Natural killer cell treated with Interleukin-12 subunit alpha and Interleukin-12 subunit beta and Interleukin-15 and Interleukin-18, amount 100 ng/mL, for 72 hours (primary cell): ENCODE data around the gene PABPN1. TPM values are rescaled to one million over a fixed set of nuclear protein-coding genes. Genes with fewer than 3 reads are reported as not detected.

Experiments used
- ATAC-seq, 2 donors: fragments of 150-1000 bp; cut with Tn5 transposase in 1 of 2; sonication (Bioruptor Pico), chemical (Tn5 transposase) in 1 of 2; 2 replicates each; pipeline ENCODE4 v1.10.0; 2021
- DNase-seq: peaks from one replicate; pipeline ENCODE4 v3.0.0; 2022; ENCODE audit warnings: low spot score
- H3K27ac Mint-ChIP-seq, 2 donors: 1 replicate in 1 of 2; 2 replicates in 1 of 2; pipeline ENCODE4 v1.8.0; 2022; ENCODE audit warnings: mixed read lengths in 2 of 2, mild to moderate bottlenecking in 1 of 2, moderate library complexity in 1 of 2
- H3K27me3 Mint-ChIP-seq, 2 donors: 1 replicate in 1 of 2; 2 replicates in 1 of 2; pipeline ENCODE4 v1.8.0; 2022; ENCODE audit warnings: mixed read lengths in 2 of 2
- H3K36me3 Mint-ChIP-seq: one replicate; pipeline ENCODE4 v1.8.0; 2022; ENCODE audit warnings: mixed read lengths
- H3K4me1 Mint-ChIP-seq, 2 donors: 1 replicate in 1 of 2; 2 replicates in 1 of 2; pipeline ENCODE4 v1.8.0; 2022; ENCODE audit warnings: low read depth in 2 of 2, mixed read lengths in 2 of 2, mild to moderate bottlenecking in 1 of 2
- H3K4me3 Mint-ChIP-seq: one replicate; pipeline ENCODE4 v1.8.0; 2022; ENCODE audit warnings: mixed read lengths
- H3K9me3 Mint-ChIP-seq: 2 replicates; pipeline ENCODE4 v1.8.0; 2022; ENCODE audit warnings: mixed read lengths
- total RNA-seq, 2 donors: library from RNA; stranded (reverse); gene quantifications; one replicate each; pipeline ENCODE4 v1.2.3, GENCODE V29; 2022

The PABPN1 gene
- total RNA-seq, 2 donors from 2014 or later: 182 to 274 TPM

DNA sequence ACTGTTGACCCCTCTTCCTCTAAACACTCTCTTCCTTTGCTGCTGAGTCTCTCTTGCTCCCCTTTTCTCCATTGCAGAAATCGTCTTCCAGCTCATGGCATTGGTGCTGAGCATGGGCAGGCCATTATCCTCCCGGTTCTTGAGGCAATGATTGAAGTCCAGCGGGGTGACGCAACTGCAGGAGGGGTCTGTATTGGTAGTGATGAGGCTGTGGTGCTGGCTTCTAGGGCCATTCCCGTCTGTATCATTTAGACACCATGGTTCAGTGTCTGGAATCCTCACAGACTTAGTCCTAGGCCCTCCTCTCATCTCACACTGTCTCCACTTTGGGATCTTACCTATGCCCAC is 32.1 kb downstream of the PABPN1 start:
- no peak overlapping the region for H3K27ac Mint-ChIP-seq
- ATAC-seq: no peak
- peaks cover 42 to 61% of the 10 kb centered on the region in 2 donors for H3K27me3 Mint-ChIP-seq

DNA sequence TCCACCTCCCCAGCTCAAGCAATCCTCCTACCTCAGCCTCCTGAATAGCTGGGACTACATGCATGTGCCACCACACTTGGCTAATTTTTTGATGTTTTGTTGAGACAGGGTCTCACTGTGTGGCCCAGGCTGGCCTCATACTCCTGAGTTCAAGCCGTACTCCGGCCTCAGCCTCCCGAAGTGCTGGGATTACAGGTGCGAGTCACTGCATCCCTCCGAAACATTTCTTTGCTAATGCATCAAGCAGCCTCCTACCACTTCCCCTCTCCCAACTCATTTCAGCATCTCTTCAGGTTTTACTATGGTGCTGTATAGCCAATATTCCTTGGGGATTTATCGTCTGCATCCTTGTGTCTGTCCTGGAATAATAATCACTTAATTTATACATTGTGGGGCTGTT is 33.7 kb downstream of the PABPN1 start:
- Mint-ChIP-seq H3K4me3 (no peak overlapping the region), H3K36me3 (peaks cover 15% of the 10 kb centered on the region), H3K9me3 (no peaks in the 10 kb centered on the region), H3K27me3 (peaks cover 39 to 55% of the 10 kb centered on the region in 2 donors), H3K27ac (no peak overlapping the region), H3K4me1 (peaks cover 9 to 13% of the 10 kb centered on the region in 2 donors)
- ATAC-seq (no peak), DNase-seq (no peak)

More for the DNA sequence above, 32.1 kb downstream of the PABPN1 start:
- Mint-ChIP-seq H3K4me1 (peaks cover 9 to 13% of the 10 kb centered on the region in 2 donors), H3K9me3 (no peaks in the 10 kb centered on the region), H3K36me3 (peaks cover 15% of the 10 kb centered on the region), H3K4me3 (peak overlapping the region; percentile 70)
- DNase-seq: no peak

DNA sequence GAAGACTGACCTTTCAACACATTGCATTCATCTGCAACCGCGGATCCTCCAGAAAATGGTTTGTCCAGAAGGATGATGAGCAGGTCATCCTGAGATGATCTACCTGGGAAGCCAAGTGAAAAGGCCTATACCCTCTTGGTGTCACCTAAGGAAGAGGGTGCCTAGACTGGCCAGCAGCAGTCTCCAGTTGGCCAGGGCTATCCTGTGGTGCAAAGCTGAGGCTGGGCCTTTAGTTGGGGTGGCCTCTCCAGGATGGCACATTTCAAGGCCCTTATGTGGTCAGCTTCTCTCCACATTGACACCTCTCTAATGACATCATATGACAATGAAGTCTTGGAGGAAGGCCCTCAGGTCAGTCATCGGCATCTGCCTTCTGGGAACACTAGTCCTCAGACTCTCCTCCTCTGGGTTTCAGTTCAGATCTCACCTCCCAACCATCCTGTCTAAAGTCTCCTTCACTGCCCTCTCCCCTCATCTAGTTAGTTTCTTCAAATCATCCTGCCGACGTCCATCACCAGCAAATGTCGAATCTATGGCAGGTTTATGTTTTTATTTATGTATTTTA is 34.7 kb downstream of the PABPN1 start:
- no peak overlapping the region for H3K27ac Mint-ChIP-seq
- no peaks in the 10 kb centered on the region for H3K9me3 Mint-ChIP-seq
- H3K4me1 Mint-ChIP-seq: peaks cover 9 to 12% of the 10 kb centered on the region in 2 donors
- DNase-seq (peak; percentile 5), ATAC-seq (no peak)
- H3K27me3 Mint-ChIP-seq: peaks cover 31 to 48% of the 10 kb centered on the region in 2 donors
- no peak overlapping the region for H3K4me3 Mint-ChIP-seq
- peaks cover 10% of the 10 kb centered on the region for H3K36me3 Mint-ChIP-seq

DNA sequence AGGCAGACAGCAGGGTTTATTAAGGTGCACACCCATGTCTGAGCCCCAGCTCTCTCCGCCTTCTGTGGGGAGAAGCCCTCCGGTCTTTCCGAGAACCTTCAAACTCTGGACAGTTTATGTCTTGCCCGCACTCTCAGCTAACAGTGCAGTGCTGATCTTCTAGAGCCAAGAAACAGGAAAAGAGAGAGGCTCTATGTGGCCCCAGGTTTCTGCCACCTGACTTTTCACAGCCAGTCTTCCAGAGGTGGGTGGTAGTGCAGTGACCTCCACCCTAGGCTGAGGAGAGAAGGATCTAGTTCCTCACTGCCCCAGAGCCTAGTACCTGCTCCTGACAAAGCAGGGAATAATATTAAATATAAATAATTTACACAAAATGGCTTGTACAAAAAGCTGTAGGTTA is 35.4 kb downstream of the PABPN1 start:
- ATAC-seq (no peak), DNase-seq (no peak)
- no peak overlapping the region for H3K27ac Mint-ChIP-seq
- H3K4me3 Mint-ChIP-seq: no peak overlapping the region
- peaks cover 6 to 7% of the 10 kb centered on the region in 2 donors for H3K4me1 Mint-ChIP-seq
- H3K9me3 Mint-ChIP-seq: no peaks in the 10 kb centered on the region
- peaks cover 33 to 49% of the 10 kb centered on the region in 2 donors for H3K27me3 Mint-ChIP-seq
- peaks cover 5% of the 10 kb centered on the region for H3K36me3 Mint-ChIP-seq

DNA sequence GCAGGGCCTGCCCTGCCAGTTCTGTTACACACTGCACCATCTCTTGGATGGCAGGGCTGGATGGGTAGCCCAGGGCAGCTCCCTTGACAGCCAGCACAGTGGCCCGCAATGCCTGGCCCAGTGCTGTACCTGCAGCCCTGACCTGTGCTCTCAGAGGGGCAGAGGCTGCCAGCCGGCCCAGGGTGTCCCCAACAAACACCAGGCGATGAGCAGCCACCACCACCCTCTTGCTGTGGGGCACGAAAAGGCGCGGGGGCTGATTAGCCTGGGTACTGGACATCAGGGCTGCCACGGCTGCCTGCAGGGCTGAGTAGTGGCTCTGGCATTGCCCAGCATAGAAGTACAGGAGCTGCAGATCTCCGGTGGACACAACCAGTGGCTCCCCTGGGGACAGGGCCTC is 36.0 kb downstream of the PABPN1 start:
- peaks cover 6 to 7% of the 10 kb centered on the region in 2 donors for H3K4me1 Mint-ChIP-seq
- H3K9me3 Mint-ChIP-seq: no peaks in the 10 kb centered on the region
- DNase-seq: peak; percentile 42
- no peak overlapping the region for H3K4me3 Mint-ChIP-seq
- H3K27me3 Mint-ChIP-seq: peaks cover 36 to 49% of the 10 kb centered on the region in 2 donors
- peaks cover 5% of the 10 kb centered on the region for H3K36me3 Mint-ChIP-seq
- no peak overlapping the region for H3K27ac Mint-ChIP-seq
- ATAC-seq: no peak

DNA sequence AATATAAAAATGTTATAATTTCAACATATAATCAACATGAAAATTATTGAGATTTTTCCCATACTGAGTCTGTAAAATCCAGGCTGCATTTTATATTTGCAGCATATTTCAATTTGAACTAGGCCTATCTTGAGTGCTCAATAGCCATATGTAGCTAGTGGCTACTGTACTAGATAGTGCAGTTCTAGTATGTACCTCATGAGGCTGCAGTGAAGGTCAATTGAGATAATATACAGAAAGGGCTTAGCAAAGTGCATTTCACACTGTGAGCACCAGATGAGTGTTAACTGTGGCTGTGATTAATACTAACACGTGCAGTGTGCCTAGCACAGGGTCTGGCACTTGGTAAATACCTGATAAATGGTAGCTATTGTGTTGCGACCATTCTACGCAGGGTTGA is 36.8 kb downstream of the PABPN1 start:
- peaks cover 3 to 4% of the 10 kb centered on the region in 2 donors for H3K4me1 Mint-ChIP-seq
- no peak for ATAC-seq

DNA sequence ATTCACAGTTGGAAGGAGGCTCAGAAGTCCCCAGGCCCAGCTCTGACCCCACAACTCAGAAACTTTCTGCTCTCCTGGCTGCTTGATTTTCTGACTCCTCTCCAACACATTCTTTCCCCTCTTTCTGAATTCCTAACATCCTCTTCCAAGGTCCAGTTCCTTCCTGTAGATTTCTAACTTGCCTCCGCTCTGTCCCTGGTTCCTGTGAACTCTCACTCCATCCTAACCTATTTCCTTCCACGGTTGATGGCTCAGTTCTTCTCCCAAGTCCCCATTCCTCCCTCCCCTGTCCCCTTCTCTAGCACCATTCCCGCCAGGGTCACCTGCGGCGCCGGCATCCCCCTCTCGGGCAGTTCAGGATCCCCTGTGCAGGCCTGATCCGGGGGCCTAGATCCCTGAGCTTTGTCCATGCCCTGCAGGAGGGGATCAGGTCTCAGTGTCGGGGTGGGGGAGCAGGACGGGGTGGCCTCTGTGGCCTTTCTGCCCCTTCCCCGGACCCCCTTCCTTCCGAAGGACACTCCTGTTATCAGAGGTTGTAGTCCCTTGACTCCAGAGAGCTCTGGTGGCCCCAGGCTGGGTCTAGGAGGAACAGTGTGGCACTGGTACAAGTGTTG is 37.4 kb downstream of the PABPN1 start:
- no peak overlapping the region for H3K4me3 Mint-ChIP-seq
- H3K27me3 Mint-ChIP-seq: peaks cover 28 to 38% of the 10 kb centered on the region in 2 donors
- ATAC-seq (no peak), DNase-seq (peak; percentile 31)
- H3K4me1 Mint-ChIP-seq: no peaks in the 10 kb centered on the region
- H3K27ac Mint-ChIP-seq: no peak overlapping the region
- no peaks in the 10 kb centered on the region for H3K36me3 Mint-ChIP-seq
- H3K9me3 Mint-ChIP-seq: no peaks in the 10 kb centered on the region

More for the DNA sequence above, 36.8 kb downstream of the PABPN1 start:
- Mint-ChIP-seq H3K27me3 (peaks cover 33 to 45% of the 10 kb centered on the region in 2 donors), H3K36me3 (peaks cover 3% of the 10 kb centered on the region), H3K27ac (no peak overlapping the region), H3K9me3 (no peaks in the 10 kb centered on the region), H3K4me3 (no peak overlapping the region)
- DNase-seq: no peak

DNA sequence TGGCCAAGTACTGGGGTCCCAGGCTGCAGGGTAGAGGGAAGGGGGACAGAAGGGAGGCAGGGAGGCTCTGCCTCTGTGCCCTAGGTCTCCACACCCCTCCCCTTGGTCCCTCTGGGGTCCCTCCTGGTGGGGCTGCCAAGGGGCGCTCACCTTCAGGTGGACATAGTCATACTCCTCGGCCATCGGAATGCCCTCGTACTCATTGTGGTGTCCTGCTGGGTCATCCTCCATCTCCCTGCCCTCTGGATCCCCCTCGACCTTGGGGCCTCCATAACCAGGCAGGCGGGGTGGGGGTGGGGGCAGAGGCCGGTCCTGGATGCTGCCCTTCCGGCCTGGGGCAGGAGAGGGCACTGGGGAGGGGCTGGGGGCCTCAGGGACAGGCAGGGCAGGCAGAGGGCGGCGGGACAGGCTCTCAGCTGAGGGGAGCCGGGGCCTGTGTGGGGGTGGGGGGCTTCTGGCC is 37.9 kb downstream of the PABPN1 start:
- no peaks in the 10 kb centered on the region for H3K9me3 Mint-ChIP-seq
- ATAC-seq (peak in 1 of 2 donors; percentile 15), DNase-seq (peak; percentile 47)
- H3K36me3 Mint-ChIP-seq: no peaks in the 10 kb centered on the region
- peaks cover 25 to 35% of the 10 kb centered on the region in 2 donors for H3K27me3 Mint-ChIP-seq
- no peaks in the 10 kb centered on the region for H3K4me1 Mint-ChIP-seq
- H3K4me3 Mint-ChIP-seq: no peak overlapping the region
- H3K27ac Mint-ChIP-seq: no peak overlapping the region

DNA sequence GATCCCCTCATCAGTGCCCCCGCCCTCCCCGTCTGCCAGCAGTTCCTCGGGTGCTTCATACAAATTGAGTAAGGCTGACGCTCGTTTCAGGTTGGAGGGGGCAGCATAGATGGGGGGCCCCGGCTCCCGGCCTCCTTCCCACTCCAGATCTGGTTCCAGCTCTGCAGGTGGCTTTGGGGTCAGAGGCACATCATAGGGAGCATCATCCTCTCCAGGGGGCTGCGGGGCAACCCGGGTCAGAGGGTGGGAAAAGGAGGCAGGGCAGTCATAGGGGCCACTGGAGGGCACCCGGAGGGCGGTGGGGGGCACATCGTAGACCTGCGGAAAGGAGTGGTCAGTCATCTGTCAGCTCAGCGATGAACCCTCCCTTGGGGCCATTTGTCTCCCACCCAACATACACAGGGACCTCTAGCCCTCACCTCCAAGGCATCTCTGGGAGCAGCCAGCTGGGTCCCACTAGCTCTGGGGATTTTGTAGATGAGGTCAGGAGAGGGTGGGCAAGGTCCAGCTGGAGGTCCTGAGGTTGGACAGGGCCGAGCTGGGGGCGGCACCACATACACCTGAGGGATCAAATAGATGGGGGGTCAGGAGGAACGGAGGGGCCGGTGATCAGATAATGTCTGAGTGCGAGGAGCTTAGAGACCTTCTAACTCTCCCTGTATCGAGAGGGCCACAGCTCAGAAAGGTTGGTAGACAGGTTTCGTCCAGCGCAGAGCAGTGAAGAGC is 38.6 kb downstream of the PABPN1 start:
- Mint-ChIP-seq H3K4me3 (no peak overlapping the region), H3K9me3 (no peaks in the 10 kb centered on the region), H3K27ac (no peak overlapping the region), H3K27me3 (peaks cover 28 to 35% of the 10 kb centered on the region in 2 donors), H3K36me3 (no peaks in the 10 kb centered on the region), H3K4me1 (no peaks in the 10 kb centered on the region)
- DNase-seq (peak; percentile 58), ATAC-seq (no peak)

DNA sequence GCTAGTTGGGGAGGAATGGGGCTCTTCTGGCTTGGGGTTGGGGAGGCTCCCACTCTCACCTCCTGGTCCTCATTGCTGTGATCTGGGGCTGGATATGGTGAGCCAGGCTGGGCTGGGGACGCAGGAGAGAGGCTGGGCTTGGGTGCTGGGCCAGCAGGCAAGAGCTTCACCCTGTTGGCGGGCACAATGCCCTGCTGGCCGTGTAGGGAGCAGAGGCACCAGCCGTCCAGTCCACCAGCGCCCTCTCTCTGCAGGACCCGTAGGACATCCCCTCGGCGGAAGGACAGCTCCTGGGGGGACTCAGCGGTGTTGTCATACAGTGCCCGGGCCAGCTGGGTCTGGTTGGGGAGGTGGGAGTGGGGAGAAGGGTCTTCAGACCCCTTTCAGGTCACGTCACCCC is 39.2 kb downstream of the PABPN1 start:
- Mint-ChIP-seq H3K36me3 (no peaks in the 10 kb centered on the region), H3K27me3 (peaks cover 26 to 30% of the 10 kb centered on the region in 2 donors), H3K27ac (no peak overlapping the region), H3K4me1 (no peaks in the 10 kb centered on the region), H3K9me3 (no peaks in the 10 kb centered on the region), H3K4me3 (no peak overlapping the region)
- DNase-seq: peak; percentile 52
- ATAC-seq: no peak

DNA sequence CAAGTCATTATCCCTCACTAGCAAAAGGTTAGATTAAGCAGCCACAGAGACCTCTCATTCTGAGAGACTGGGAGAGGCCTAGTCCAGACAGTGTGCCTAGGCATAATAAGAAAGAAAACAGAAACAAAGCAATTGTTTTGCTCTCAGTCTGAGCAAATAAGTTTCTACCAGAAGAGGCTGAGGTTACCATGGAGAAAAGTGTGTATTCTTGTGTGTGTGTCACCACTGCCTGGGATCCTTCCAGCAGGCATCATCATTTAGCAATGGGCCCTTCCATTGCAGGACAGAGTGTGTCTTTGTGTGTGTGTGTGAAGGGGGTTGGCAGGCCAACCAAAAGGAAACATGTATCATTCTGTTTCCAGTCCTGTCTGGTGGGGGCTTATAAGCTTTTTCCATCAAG is 40.1 kb downstream of the PABPN1 start:
- Mint-ChIP-seq H3K4me1 (no peaks in the 10 kb centered on the region), H3K27ac (no peak overlapping the region), H3K36me3 (no peaks in the 10 kb centered on the region), H3K4me3 (no peak overlapping the region), H3K9me3 (no peaks in the 10 kb centered on the region), H3K27me3 (peaks cover 22 to 23% of the 10 kb centered on the region in 2 donors)
- ATAC-seq (no peak), DNase-seq (peak; percentile 22)

DNA sequence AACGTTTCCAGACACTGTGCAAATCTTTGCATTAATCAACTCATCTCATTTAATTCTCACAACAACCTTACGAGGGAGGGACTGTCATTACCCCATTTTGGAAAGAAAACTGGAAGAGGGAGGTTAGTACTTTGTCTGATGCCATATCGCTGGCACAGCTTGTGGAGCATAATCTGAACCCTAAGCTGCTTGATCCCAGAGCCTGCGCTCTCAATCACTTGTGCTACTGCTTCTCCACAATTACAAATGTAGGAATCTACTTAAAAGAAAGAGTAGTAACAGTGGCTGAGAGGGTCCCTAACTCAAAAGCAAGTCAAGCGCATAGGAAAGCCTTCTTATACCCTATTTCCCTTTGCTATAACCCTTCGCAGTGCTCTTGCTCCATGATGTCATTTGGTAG is 40.5 kb downstream of the PABPN1 start:
- no peak overlapping the region for H3K27ac Mint-ChIP-seq
- no peaks in the 10 kb centered on the region for H3K36me3 Mint-ChIP-seq
- ATAC-seq: no peak
- no peaks in the 10 kb centered on the region for H3K9me3 Mint-ChIP-seq
- no peaks in the 10 kb centered on the region for H3K4me1 Mint-ChIP-seq
- no peak for DNase-seq
- no peak overlapping the region for H3K4me3 Mint-ChIP-seq
- peaks cover 24 to 26% of the 10 kb centered on the region in 2 donors for H3K27me3 Mint-ChIP-seq

DNA sequence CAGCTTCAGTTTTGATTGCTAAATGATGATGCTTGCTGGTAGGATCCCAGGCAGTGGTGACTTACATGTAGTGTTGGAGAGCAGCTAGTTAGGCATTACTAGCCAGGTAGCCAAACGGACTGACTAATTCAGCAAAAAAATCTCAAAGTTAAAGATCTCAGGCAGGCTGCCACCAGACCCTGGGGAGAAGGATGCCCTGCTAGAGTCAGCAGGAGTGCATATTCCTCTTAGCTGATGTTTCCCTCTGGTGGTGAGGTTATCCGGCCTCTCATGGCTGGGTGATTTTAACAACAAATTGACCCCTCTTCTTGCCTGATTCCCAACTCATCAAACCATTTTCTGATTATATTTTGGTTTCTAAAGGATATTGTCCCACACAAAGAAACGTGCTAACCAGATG is 40.9 kb downstream of the PABPN1 start:
- Mint-ChIP-seq H3K27me3 (peaks cover 28 to 30% of the 10 kb centered on the region in 2 donors), H3K27ac (no peak overlapping the region), H3K9me3 (no peaks in the 10 kb centered on the region), H3K4me1 (no peaks in the 10 kb centered on the region), H3K4me3 (no peak overlapping the region), H3K36me3 (no peaks in the 10 kb centered on the region)
- DNase-seq (peak; percentile 32), ATAC-seq (no peak)
